Measurements from ENCODE around the gene ISG15. TPM values are rescaled to one million over a fixed set of nuclear protein-coding genes. Genes with fewer than 3 reads are reported as not detected.

The ISG15 gene
- total and polyA plus RNA-seq, 2 of the 13 experiments (the other 11 are each of a cell fraction or from before 2014, with no cell fraction given): 42.1 to 54.9 TPM

DNA sequence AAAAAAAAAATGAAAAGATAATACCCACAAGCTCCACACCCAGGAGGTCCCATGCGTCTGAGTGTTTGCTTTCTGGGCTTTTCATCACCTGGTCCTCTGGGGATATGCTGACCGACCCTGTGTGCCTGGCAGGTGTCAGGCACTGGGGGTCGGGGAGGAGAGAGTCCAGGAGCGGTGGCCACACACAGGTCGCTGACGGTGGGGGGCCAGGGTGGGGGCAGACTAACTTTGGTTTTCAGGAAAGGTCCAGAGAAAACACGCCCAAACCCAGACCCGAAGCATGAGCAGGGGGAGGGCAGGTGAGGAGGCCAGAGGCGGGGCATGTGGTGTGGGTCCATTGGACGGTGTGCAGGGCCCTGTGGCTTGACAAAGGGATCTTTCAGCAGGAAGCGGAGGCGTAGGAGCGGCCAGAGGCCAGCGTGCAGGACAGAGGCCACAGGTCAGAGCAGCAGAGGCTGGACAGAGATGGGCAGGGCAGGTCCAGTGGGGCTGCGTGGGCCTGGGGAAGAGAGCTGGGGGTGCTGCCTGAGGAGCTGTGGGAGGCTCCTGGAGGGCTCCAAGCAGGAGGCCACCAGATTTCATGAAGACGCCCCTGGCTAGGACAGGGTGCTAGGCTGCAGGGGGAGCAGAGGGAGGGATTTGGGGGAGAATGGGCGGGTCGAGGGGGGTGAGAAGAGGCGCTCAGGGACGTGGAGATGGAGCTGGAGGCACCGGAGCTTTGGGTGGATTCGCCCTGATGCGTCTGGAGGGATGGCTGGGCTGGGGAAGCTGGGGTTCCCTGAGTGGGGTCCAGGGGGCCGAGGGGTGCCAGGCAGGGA, 45.0 kb downstream of the ISG15 start (continued):
- peak; percentile 47; the same call in 1 of the 2 replicates for TF ChIP-seq ZFP37 (CRISPR knock-in tag; IDR thresholded peaks at IDR 0.05; ENCODE audit: borderline replicate concordance)
- TF ChIP-seq, protein P1, sequence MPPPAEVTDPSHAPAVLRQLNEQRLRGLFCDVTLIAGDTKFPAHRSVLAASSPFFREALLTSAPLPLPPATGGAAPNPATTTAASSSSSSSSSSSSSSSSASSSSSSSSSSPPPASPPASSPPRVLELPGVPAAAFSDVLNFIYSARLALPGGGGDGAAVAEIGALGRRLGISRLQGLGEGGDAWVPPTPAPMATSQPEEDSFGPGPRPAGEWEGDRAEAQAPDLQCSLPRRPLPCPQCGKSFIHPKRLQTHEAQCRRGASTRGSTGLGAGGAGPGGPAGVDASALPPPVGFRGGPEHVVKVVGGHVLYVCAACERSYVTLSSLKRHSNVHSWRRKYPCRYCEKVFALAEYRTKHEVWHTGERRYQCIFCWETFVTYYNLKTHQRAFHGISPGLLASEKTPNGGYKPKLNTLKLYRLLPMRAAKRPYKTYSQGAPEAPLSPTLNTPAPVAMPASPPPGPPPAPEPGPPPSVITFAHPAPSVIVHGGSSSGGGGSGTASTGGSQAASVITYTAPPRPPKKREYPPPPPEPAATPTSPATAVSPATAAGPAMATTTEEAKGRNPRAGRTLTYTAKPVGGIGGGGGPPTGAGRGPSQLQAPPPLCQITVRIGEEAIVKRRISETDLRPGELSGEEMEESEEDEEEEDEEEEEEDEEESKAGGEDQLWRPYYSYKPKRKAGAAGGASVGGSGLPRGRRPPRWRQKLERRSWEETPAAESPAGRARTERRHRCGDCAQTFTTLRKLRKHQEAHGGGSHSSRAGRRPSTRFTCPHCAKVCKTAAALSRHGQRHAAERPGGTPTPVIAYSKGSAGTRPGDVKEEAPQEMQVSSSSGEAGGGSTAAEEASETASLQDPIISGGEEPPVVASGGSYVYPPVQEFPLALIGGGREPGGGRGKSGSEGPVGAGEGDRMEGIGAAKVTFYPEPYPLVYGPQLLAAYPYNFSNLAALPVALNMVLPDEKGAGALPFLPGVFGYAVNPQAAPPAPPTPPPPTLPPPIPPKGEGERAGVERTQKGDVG (CRISPR knock-in tag; IDR thresholded peaks at IDR 0.05; ENCODE audit: borderline replicate concordance): peak; percentile 63; the same call in 1 of the 2 replicates
- TF ChIP-seq, protein P2, sequence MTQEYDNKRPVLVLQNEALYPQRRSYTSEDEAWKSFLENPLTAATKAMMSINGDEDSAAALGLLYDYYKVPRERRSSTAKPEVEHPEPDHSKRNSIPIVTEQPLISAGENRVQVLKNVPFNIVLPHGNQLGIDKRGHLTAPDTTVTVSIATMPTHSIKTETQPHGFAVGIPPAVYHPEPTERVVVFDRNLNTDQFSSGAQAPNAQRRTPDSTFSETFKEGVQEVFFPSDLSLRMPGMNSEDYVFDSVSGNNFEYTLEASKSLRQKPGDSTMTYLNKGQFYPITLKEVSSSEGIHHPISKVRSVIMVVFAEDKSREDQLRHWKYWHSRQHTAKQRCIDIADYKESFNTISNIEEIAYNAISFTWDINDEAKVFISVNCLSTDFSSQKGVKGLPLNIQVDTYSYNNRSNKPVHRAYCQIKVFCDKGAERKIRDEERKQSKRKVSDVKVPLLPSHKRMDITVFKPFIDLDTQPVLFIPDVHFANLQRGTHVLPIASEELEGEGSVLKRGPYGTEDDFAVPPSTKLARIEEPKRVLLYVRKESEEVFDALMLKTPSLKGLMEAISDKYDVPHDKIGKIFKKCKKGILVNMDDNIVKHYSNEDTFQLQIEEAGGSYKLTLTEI (CRISPR knock-in tag; conservative IDR thresholded peaks at IDR 0.05): no peak
- TF ChIP-seq SRY (CRISPR knock-in tag; IDR thresholded peaks at IDR 0.05): peak; percentile 60
- TF ChIP-seq, protein P3, sequence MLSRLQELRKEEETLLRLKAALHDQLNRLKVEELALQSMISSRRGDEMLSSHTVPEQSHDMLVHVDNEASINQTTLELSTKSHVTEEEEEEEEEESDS (CRISPR knock-in tag; IDR thresholded peaks at IDR 0.05; ENCODE audit: borderline replicate concordance): no peak
- peak; percentile 89 for TF ChIP-seq MYC (CRISPR knock-in tag; IDR thresholded peaks at IDR 0.05; ENCODE audit: borderline replicate concordance)
- TF ChIP-seq SIN3B (IDR thresholded peaks at IDR 0.05; ENCODE audit: low read length): no peak
- TF ChIP-seq, protein P4, sequence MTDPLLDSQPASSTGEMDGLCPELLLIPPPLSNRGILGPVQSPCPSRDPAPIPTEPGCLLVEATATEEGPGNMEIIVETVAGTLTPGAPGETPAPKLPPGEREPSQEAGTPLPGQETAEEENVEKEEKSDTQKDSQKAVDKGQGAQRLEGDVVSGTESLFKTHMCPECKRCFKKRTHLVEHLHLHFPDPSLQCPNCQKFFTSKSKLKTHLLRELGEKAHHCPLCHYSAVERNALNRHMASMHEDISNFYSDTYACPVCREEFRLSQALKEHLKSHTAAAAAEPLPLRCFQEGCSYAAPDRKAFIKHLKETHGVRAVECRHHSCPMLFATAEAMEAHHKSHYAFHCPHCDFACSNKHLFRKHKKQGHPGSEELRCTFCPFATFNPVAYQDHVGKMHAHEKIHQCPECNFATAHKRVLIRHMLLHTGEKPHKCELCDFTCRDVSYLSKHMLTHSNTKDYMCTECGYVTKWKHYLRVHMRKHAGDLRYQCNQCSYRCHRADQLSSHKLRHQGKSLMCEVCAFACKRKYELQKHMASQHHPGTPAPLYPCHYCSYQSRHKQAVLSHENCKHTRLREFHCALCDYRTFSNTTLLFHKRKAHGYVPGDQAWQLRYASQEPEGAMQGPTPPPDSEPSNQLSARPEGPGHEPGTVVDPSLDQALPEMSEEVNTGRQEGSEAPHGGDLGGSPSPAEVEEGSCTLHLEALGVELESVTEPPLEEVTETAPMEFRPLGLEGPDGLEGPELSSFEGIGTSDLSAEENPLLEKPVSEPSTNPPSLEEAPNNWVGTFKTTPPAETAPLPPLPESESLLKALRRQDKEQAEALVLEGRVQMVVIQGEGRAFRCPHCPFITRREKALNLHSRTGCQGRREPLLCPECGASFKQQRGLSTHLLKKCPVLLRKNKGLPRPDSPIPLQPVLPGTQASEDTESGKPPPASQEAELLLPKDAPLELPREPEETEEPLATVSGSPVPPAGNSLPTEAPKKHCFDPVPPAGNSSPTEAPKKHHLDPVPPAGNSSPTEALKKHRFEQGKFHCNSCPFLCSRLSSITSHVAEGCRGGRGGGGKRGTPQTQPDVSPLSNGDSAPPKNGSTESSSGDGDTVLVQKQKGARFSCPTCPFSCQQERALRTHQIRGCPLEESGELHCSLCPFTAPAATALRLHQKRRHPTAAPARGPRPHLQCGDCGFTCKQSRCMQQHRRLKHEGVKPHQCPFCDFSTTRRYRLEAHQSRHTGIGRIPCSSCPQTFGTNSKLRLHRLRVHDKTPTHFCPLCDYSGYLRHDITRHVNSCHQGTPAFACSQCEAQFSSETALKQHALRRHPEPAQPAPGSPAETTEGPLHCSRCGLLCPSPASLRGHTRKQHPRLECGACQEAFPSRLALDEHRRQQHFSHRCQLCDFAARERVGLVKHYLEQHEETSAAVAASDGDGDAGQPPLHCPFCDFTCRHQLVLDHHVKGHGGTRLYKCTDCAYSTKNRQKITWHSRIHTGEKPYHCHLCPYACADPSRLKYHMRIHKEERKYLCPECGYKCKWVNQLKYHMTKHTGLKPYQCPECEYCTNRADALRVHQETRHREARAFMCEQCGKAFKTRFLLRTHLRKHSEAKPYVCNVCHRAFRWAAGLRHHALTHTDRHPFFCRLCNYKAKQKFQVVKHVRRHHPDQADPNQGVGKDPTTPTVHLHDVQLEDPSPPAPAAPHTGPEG (CRISPR knock-in tag; IDR thresholded peaks at IDR 0.05): no peak; the same call in 1 of the 2 replicates
- TF ChIP-seq HDAC2 (CRISPR knock-in tag; IDR thresholded peaks at IDR 0.05): peak; percentile 84
- no peak for TF ChIP-seq RFX3 (CRISPR knock-in tag; IDR thresholded peaks at IDR 0.05)
- no peak for TF ChIP-seq CBX1 (IDR thresholded peaks at IDR 0.05; ENCODE audit: low read depth)
- no peak; the same call in 1 of the 2 replicates for TF ChIP-seq GTF2F1 (IDR thresholded peaks at IDR 0.05; ENCODE audit: low read length)
- no peak; the same call in 1 of the 2 replicates for TF ChIP-seq ZNF367 (CRISPR knock-in tag; IDR thresholded peaks at IDR 0.05; ENCODE audit: borderline replicate concordance)
- TF ChIP-seq ZNF724P (CRISPR knock-in tag; IDR thresholded peaks at IDR 0.05; ENCODE audit: borderline replicate concordance): no peak

Data from HepG2 (cell line).